NB4 (cell line): ENCODE measurements around the gene TUT7.

Experiments
- POLR2A ChIP-seq: IDR thresholded peaks from 2 replicates; pipeline ENCODE4 v1.6.1; 2011; ENCODE audit warnings: mild to moderate bottlenecking; ENCODE audit not compliant: insufficient read length; ENCODE audit errors: extremely low read depth
- TF ChIP-seq, protein P1 (sequence below): IDR thresholded peaks from 2 replicates; pipeline ENCODE4 v1.6.1; 2011; ENCODE audit warnings: low read depth, low read length

DNA sequence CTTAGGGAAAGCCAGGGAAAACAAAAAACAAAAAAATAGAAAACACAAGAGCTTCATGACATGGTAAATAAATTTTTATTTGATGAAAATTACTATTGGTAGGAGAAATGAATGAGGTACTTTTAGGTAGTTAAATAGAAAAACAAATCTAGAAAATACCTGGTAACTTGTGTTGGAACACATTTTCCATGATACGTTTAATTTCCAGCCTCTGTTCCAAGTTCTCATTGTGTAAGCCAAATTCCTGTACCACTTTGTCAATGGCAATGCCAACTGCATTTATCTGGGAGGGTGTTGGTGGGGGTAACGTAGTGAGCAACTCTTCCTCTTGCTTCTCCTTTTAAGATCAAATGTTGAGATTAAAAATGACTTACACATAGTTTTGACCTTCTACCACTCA, 9.4 kb downstream of the TUT7 start:
- TF ChIP-seq POLR2A: no peak
- TF ChIP-seq, protein P1, sequence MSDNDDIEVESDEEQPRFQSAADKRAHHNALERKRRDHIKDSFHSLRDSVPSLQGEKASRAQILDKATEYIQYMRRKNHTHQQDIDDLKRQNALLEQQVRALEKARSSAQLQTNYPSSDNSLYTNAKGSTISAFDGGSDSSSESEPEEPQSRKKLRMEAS: no peak
